ENCODE measurements around the gene DNAH8.

The DNAH8 gene

GRCh38 chr6:38990475-38990874, 275.4 kb downstream of the DNAH8 start:
- TF ChIP-seq JUND (IDR thresholded peaks at IDR 0.05; ENCODE audit: low read depth) = no peak
- in situ Hi-C loops (cut with HindIII; ENCODE audit: low pct_unique_long_range_greater_than_20kb, low sequenced_read_pairs) = no loop called here

GRCh38 chr6:38996676-38997075, 281.6 kb downstream of the DNAH8 start:
- TF ChIP-seq JUND (IDR thresholded peaks at IDR 0.05; ENCODE audit: low read depth) = no peak
- in situ Hi-C loops (cut with HindIII; ENCODE audit: low pct_unique_long_range_greater_than_20kb, low sequenced_read_pairs) = no loop called here
- no peak for DNase-seq (ENCODE audit: low read depth in 1 of 2, low spot score in 1 of 2)

More at GRCh38 chr6:38990475-38990874, 275.4 kb downstream of the DNAH8 start:
- DNase-seq (ENCODE audit: low read depth in 1 of 2, low spot score in 1 of 2) = no peak

GRCh38 chr6:38997128-38997761, 282.1 kb downstream of the DNAH8 start:
- no peak for TF ChIP-seq JUND (IDR thresholded peaks at IDR 0.05; ENCODE audit: low read depth)
- DNase-seq (ENCODE audit: low read depth in 1 of 2, low spot score in 1 of 2) = peak in 1 of 2 experiments; percentile 15
- in situ Hi-C loops (cut with HindIII; ENCODE audit: low pct_unique_long_range_greater_than_20kb, low sequenced_read_pairs) = no loop called here

GRCh38 chr6:39003072-39003471, 288.0 kb downstream of the DNAH8 start:
- no peak for TF ChIP-seq JUND (IDR thresholded peaks at IDR 0.05; ENCODE audit: low read depth)
- in situ Hi-C loops (cut with HindIII; ENCODE audit: low pct_unique_long_range_greater_than_20kb, low sequenced_read_pairs) = no loop called here
- peak in 1 of 2 experiments; percentile 30 for DNase-seq (ENCODE audit: low read depth in 1 of 2, low spot score in 1 of 2)

GRCh38 chr6:39003492-39003891, 288.4 kb downstream of the DNAH8 start:
- no peak for DNase-seq (ENCODE audit: low read depth in 1 of 2, low spot score in 1 of 2)
- in situ Hi-C loops (cut with HindIII; ENCODE audit: low pct_unique_long_range_greater_than_20kb, low sequenced_read_pairs) = no loop called here

GRCh38 chr6:39004801-39005200, 289.7 kb downstream of the DNAH8 start:
- in situ Hi-C loops (cut with HindIII; ENCODE audit: low pct_unique_long_range_greater_than_20kb, low sequenced_read_pairs) = no loop called here
- DNase-seq (ENCODE audit: low read depth in 1 of 2, low spot score in 1 of 2) = no peak
- TF ChIP-seq JUND (IDR thresholded peaks at IDR 0.05; ENCODE audit: low read depth) = no peak

More at GRCh38 chr6:39003492-39003891, 288.4 kb downstream of the DNAH8 start:
- TF ChIP-seq JUND (IDR thresholded peaks at IDR 0.05; ENCODE audit: low read depth) = no peak

GRCh38 chr6:39005774-39006173, 290.7 kb downstream of the DNAH8 start:
- DNase-seq (ENCODE audit: low read depth in 1 of 2, low spot score in 1 of 2) = peak in 1 of 2 experiments; percentile 18
- in situ Hi-C loops (cut with HindIII; ENCODE audit: low pct_unique_long_range_greater_than_20kb, low sequenced_read_pairs) = no loop called here
- TF ChIP-seq JUND (IDR thresholded peaks at IDR 0.05; ENCODE audit: low read depth) = no peak

- TF ChIP-seq JUND (IDR thresholded peaks at IDR 0.05; ENCODE audit: low read depth) = no peak
- no peak for DNase-seq (ENCODE audit: low read depth in 1 of 2, low spot score in 1 of 2)
- in situ Hi-C loops (cut with HindIII; ENCODE audit: low pct_unique_long_range_greater_than_20kb, low sequenced_read_pairs) = no loop called here
Observed at GRCh38 chr6:39007575-39007974, 292.5 kb downstream of the DNAH8 start.

- no peak for TF ChIP-seq JUND (IDR thresholded peaks at IDR 0.05; ENCODE audit: low read depth)
- DNase-seq (ENCODE audit: low read depth in 1 of 2, low spot score in 1 of 2) = no peak
- in situ Hi-C loops (cut with HindIII; ENCODE audit: low pct_unique_long_range_greater_than_20kb, low sequenced_read_pairs) = no loop called here
Observed at GRCh38 chr6:39008737-39009136, 293.6 kb downstream of the DNAH8 start.

- no peak for DNase-seq (ENCODE audit: low read depth in 1 of 2, low spot score in 1 of 2)
- no peak for TF ChIP-seq JUND (IDR thresholded peaks at IDR 0.05; ENCODE audit: low read depth)
- in situ Hi-C loops (cut with HindIII; ENCODE audit: low pct_unique_long_range_greater_than_20kb, low sequenced_read_pairs) = no loop called here
Observed at GRCh38 chr6:39009476-39009875, 294.4 kb downstream of the DNAH8 start.

- in situ Hi-C loops (cut with HindIII; ENCODE audit: low pct_unique_long_range_greater_than_20kb, low sequenced_read_pairs) = no loop called here
- no peak for TF ChIP-seq JUND (IDR thresholded peaks at IDR 0.05; ENCODE audit: low read depth)
- no peak for DNase-seq (ENCODE audit: low read depth in 1 of 2, low spot score in 1 of 2)
Observed at GRCh38 chr6:39016839-39017546, 301.9 kb downstream of the DNAH8 start.

- TF ChIP-seq JUND (IDR thresholded peaks at IDR 0.05; ENCODE audit: low read depth) = no peak
- in situ Hi-C loops (cut with HindIII; ENCODE audit: low pct_unique_long_range_greater_than_20kb, low sequenced_read_pairs) = no loop called here
- DNase-seq (ENCODE audit: low read depth in 1 of 2, low spot score in 1 of 2) = no peak
Observed at GRCh38 chr6:39017547-39017880, 302.4 kb downstream of the DNAH8 start.

- peak in 1 of 2 experiments; percentile 17 for DNase-seq (ENCODE audit: low read depth in 1 of 2, low spot score in 1 of 2)
- TF ChIP-seq JUND (IDR thresholded peaks at IDR 0.05; ENCODE audit: low read depth) = no peak
- in situ Hi-C loops (cut with HindIII; ENCODE audit: low pct_unique_long_range_greater_than_20kb, low sequenced_read_pairs) = no loop called here
Observed at GRCh38 chr6:39018103-39018502, 303.0 kb downstream of the DNAH8 start.
